H9 (cell line): ENCODE results near the gene PSPN. TPM values are rescaled to one million over a fixed set of nuclear protein-coding genes. Genes with fewer than 3 reads are reported as not detected.

Source experiments
- DNase-seq: peaks from one replicate; pipeline ENCODE4 v3.0.0-alpha.2; 2017
- H2AFZ ChIP-seq: one replicate; pipeline ENCODE4 v1.6.1; 2013; ENCODE audit warnings: mild to moderate bottlenecking, low read length, control low read depth, moderate library complexity
- H2AK5ac ChIP-seq: 2 replicates; pipeline ENCODE4 v1.6.1; 2013; ENCODE audit warnings: low read length, control low read depth, mixed read lengths; ENCODE audit not compliant: insufficient read length
- H2BK120ac ChIP-seq: one replicate; pipeline ENCODE4 v1.6.1; 2013; ENCODE audit warnings: low read depth, mild to moderate bottlenecking, low read length, control low read depth, inconsistent platforms; ENCODE audit not compliant: poor library complexity, severe bottlenecking
- H2BK12ac ChIP-seq: 2 replicates; pipeline ENCODE4 v1.6.1; 2013; ENCODE audit warnings: low read length, control low read depth, mixed read lengths, low read depth; ENCODE audit not compliant: insufficient read length
- H2BK15ac ChIP-seq: 2 replicates; pipeline ENCODE4 v1.6.1; 2013; ENCODE audit warnings: low read depth, low read length, control low read depth
- H2BK20ac ChIP-seq: one replicate; pipeline ENCODE4 v1.6.1; 2013; ENCODE audit warnings: low read depth, mild to moderate bottlenecking, low read length, control low read depth, inconsistent platforms; ENCODE audit not compliant: poor library complexity, severe bottlenecking
- H2BK5ac ChIP-seq: 2 replicates; pipeline ENCODE4 v1.6.1; 2013; ENCODE audit warnings: low read length, control low read depth, mixed read lengths; ENCODE audit not compliant: insufficient read length
- H3K14ac ChIP-seq: 2 replicates; pipeline ENCODE4 v1.6.1; 2013; ENCODE audit warnings: low read length, control low read depth; ENCODE audit not compliant: insufficient read depth
- H3K18ac ChIP-seq: 2 replicates; pipeline ENCODE4 v1.6.1; 2013; ENCODE audit warnings: low read depth, mild to moderate bottlenecking, mixed read lengths, low read length, control low read depth; ENCODE audit not compliant: insufficient read length
- H3K23ac ChIP-seq: 2 replicates; pipeline ENCODE4 v1.6.1; 2013; ENCODE audit warnings: low read length, control low read depth, mixed read lengths, low read depth; ENCODE audit not compliant: insufficient read length
- H3K23me2 ChIP-seq: 2 replicates; pipeline ENCODE4 v1.6.1; 2013; ENCODE audit warnings: low read depth, mild to moderate bottlenecking, mixed read lengths, low read length, control low read depth; ENCODE audit not compliant: insufficient read length, poor library complexity, severe bottlenecking
- H3K27ac ChIP-seq: 2 replicates; pipeline ENCODE4 v1.5.1; 2013; ENCODE audit warnings: low read length, control low read depth, mixed read lengths, low read depth; ENCODE audit not compliant: insufficient read length
- H3K27me3 ChIP-seq: 2 replicates; pipeline ENCODE4 v1.6.1; 2013; ENCODE audit warnings: low read length, control low read depth, inconsistent platforms; ENCODE audit not compliant: insufficient read depth
- H3K4ac ChIP-seq: 2 replicates; pipeline ENCODE4 v1.6.1; 2013; ENCODE audit warnings: low read depth, mild to moderate bottlenecking, control low read depth, inconsistent platforms, low read length, moderate library complexity
- H3K4me1 ChIP-seq: 2 replicates; pipeline ENCODE4 v1.6.1; 2013; ENCODE audit warnings: low read length, control low read depth, inconsistent platforms; ENCODE audit not compliant: insufficient read depth
- H3K4me2 ChIP-seq: 2 replicates; pipeline ENCODE4 v1.6.1; 2013; ENCODE audit warnings: low read length, control low read depth, mixed read lengths; ENCODE audit not compliant: insufficient read length, insufficient read depth
- H3K56ac ChIP-seq: 2 replicates; pipeline ENCODE4 v1.6.1; 2013; ENCODE audit warnings: low read depth, mild to moderate bottlenecking, mixed read lengths, low read length, control low read depth; ENCODE audit not compliant: insufficient read length
- H3K79me1 ChIP-seq: 2 replicates; pipeline ENCODE4 v1.6.1; 2013; ENCODE audit warnings: low read depth, mild to moderate bottlenecking, moderate library complexity, low read length, control low read depth, inconsistent platforms; ENCODE audit not compliant: insufficient read depth, poor library complexity, severe bottlenecking
- H3K79me2 ChIP-seq: 2 replicates; pipeline ENCODE4 v1.6.1; 2013; ENCODE audit warnings: low read length, control low read depth, inconsistent platforms; ENCODE audit not compliant: insufficient read depth
- H3K9ac ChIP-seq: 2 replicates; pipeline ENCODE4 v1.6.1; 2013; ENCODE audit warnings: low read length, control low read depth, mixed read lengths; ENCODE audit not compliant: insufficient read length; ENCODE audit errors: extremely low read depth
- H3K9me3 ChIP-seq: one replicate; pipeline ENCODE4 v1.6.1; 2013; ENCODE audit warnings: low read depth, low read length, inconsistent platforms; ENCODE audit not compliant: control insufficient read depth
- H3T11ph ChIP-seq: one replicate; pipeline ENCODE4 v1.6.1; 2013; ENCODE audit warnings: mild to moderate bottlenecking, low read length, control low read depth, inconsistent platforms
- H4K20me1 ChIP-seq: one replicate; pipeline ENCODE4 v1.6.1; 2013; ENCODE audit not compliant: control insufficient read depth, insufficient read length, insufficient read depth
- H4K5ac ChIP-seq: 2 replicates; pipeline ENCODE4 v1.6.1; 2013; ENCODE audit warnings: low read depth, mild to moderate bottlenecking, mixed read lengths, low read length, control low read depth; ENCODE audit not compliant: insufficient read length
- H4K8ac ChIP-seq: replicated peaks from 2 replicates; pipeline ENCODE4 v1.6.1; 2013; ENCODE audit warnings: low read length, control low read depth, mixed read lengths, low read depth; ENCODE audit not compliant: insufficient read length
- H4K91ac ChIP-seq: 2 replicates; pipeline ENCODE4 v1.6.1; 2013; ENCODE audit warnings: low read depth, mild to moderate bottlenecking, moderate library complexity, mixed read lengths, low read length, control low read depth; ENCODE audit not compliant: insufficient read length
- H3K27ac Mint-ChIP-seq, 3 experiments: 2 replicates in 2 of 3; 3 replicates in 1 of 3; pipeline ENCODE4 v1.8.0; 2020 to 2021; ENCODE audit warnings: mixed read lengths in 3 of 3, mild to moderate bottlenecking in 1 of 3, moderate library complexity in 1 of 3
- H3K27me3 Mint-ChIP-seq: 2 replicates; pipeline ENCODE4 v1.8.0; 2021; ENCODE audit warnings: low read depth, mild to moderate bottlenecking, moderate library complexity, mixed read lengths
- H3K36me3 Mint-ChIP-seq, 3 experiments: 2 replicates in 2 of 3; 3 replicates in 1 of 3; pipeline ENCODE4 v1.8.0; 2020 to 2021; ENCODE audit warnings: low read depth in 3 of 3, mixed read lengths in 3 of 3; ENCODE audit not compliant: insufficient read depth in 1 of 3
- H3K4me1 Mint-ChIP-seq, 2 experiments: 2 replicates each; pipeline ENCODE4 v1.8.0; 2020; ENCODE audit warnings: mixed read lengths in 2 of 2
- H3K4me3 Mint-ChIP-seq, 2 experiments: 2 replicates in 1 of 2; 3 replicates in 1 of 2; pipeline ENCODE4 v1.8.0; 2020 to 2021; ENCODE audit warnings: mild to moderate bottlenecking in 2 of 2, mixed read lengths in 2 of 2, moderate library complexity in 1 of 2
- H3K9me3 Mint-ChIP-seq, 2 experiments: 2 replicates in 1 of 2; 3 replicates in 1 of 2; pipeline ENCODE4 v1.8.0; 2020; ENCODE audit warnings: mild to moderate bottlenecking in 2 of 2, mixed read lengths in 2 of 2, moderate library complexity in 1 of 2
- CTCF ChIP-seq: fragments of 200-600 bp; sonication (generic); conservative IDR thresholded peaks from 3 replicates; pipeline ENCODE4 v1.8.0; 2021; ENCODE audit warnings: antibody characterized with exemption, mild to moderate bottlenecking
- WGBS: extraction: QIAGEN DNeasy Blood & Tissue Kit; methylation state at CpG from one replicate; pipeline ENCODE4 v1.1.7; 2013; ENCODE audit warnings: missing lambda C conversion rate, low lambda C conversion rate, mixed read lengths; ENCODE audit not compliant: insufficient read length; ENCODE audit errors: extremely low coverage; 5-methylcytosine and 5-hydroxymethylcytosine counted together
- total RNA-seq: library from RNA; stranded (reverse); gene quantifications from 2 replicates; pipeline ENCODE4 v1.2.1, GENCODE V29; 2021

The PSPN gene
- total RNA-seq, 1 experiment from 2014 or later = 2.1 TPM

GRCh38 chr19:6392221-6393073 is 16.7 kb upstream of the PSPN start:
- Histone ChIP-seq H4K20me1 (no peaks in the 10 kb centered on the region), H3K27ac (no peak overlapping the region)

More at GRCh38 chr19:6392221-6393073, 16.7 kb upstream of the PSPN start:
- Histone ChIP-seq H2BK120ac (no peak overlapping the region), H3K4me2 (peak overlapping the region; percentile 90), H3K9me3 (no peaks in the 10 kb centered on the region), H3K56ac (no peak overlapping the region), H3K23me2 (peaks cover 6% of the 10 kb centered on the region), H4K8ac (no peak overlapping the region), H4K91ac (no peak overlapping the region), H2BK5ac (no peak overlapping the region), H4K5ac (no peak overlapping the region), H3K4ac (no peak overlapping the region), H3K27me3 (no peaks in the 10 kb centered on the region), H3T11ph (no peak overlapping the region), H3K4me1 (peaks cover 3% of the 10 kb centered on the region; the same call in 1 of the 2 replicates), H2BK20ac (no peak overlapping the region), H2AK5ac (no peak overlapping the region), H2BK12ac (no peak overlapping the region), H3K9ac (peak overlapping the region; percentile 57), H3K14ac (no peak overlapping the region; the same call in 1 of the 2 replicates), H2AFZ (no peak overlapping the region), H3K79me2 (peaks cover 3% of the 10 kb centered on the region; the same call in 1 of the 2 replicates), H2BK15ac (no peak overlapping the region), H3K23ac (no peak overlapping the region), H3K79me1 (peaks cover 9% of the 10 kb centered on the region), H3K18ac (no peak overlapping the region)
- TF ChIP-seq CTCF = no peak
- H3K27ac Mint-ChIP-seq = peak overlapping the region; percentile 89 to 98 (median 95); a peak in 5 of 7 replicates
- no peak for DNase-seq
- peaks cover 18 to 26% of the 10 kb centered on the region in 2 experiments for H3K4me1 Mint-ChIP-seq
- peak overlapping the region; percentile 97 for H3K4me3 Mint-ChIP-seq
- no peaks in the 10 kb centered on the region for H3K9me3 Mint-ChIP-seq
- H3K36me3 Mint-ChIP-seq = peaks cover 10 to 30% (median 26%) of the 10 kb centered on the region in 3 experiments
- WGBS = no CpG with 5 or more reads among the region's 30 CpGs
- H3K27me3 Mint-ChIP-seq = no peaks in the 10 kb centered on the region
